ENCODE results near the gene RTL1.

DNA sequence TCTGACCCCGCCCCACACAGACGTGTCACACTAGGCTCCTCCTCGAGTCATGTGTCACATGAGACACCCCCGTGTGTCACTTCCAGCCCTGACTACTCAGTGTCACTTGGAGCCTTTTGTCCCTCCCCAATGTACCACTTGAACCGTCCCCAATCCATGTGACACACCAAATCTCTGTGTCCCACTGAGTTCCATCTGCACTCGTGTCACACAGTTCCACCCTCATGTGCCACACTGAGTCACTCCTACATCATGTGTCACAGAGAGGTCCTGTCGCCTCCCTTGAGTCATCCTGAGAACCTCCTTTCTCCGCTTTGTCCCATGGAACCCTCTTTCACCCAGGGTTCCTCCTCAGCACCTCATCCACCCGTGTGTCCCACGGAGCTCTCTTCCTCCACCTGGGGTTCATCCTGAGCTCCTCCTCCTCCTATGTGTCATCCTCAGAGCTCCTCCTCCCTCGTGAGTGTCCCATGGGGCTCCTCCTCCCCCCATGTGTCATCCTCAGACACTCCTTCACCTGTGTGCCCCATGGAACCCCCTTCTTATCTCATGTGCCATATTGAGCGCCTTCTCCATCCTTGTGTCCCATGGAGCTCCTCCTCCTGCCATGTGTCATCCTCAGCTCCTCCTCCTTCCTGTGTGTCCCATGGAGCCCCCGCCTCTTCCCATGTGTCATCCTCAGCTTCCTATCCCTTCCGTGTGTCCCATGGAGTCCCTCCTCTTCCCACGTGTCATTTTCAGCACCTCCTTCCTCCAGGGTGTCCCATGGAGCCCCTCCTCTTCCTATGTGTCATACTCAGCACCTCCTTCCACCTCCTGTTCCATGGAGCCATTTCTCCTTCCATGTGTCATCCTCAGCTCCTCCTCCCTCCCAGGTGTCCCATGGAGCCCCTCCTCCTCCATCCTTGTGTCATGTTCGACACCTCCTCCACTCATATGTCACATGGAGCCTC lies 32.0 kb downstream of the RTL1 start:
- TF ChIP-seq, protein P1, sequence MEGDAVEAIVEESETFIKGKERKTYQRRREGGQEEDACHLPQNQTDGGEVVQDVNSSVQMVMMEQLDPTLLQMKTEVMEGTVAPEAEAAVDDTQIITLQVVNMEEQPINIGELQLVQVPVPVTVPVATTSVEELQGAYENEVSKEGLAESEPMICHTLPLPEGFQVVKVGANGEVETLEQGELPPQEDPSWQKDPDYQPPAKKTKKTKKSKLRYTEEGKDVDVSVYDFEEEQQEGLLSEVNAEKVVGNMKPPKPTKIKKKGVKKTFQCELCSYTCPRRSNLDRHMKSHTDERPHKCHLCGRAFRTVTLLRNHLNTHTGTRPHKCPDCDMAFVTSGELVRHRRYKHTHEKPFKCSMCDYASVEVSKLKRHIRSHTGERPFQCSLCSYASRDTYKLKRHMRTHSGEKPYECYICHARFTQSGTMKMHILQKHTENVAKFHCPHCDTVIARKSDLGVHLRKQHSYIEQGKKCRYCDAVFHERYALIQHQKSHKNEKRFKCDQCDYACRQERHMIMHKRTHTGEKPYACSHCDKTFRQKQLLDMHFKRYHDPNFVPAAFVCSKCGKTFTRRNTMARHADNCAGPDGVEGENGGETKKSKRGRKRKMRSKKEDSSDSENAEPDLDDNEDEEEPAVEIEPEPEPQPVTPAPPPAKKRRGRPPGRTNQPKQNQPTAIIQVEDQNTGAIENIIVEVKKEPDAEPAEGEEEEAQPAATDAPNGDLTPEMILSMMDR (IDR thresholded peaks at IDR 0.05) = no peak
- no peak for TF ChIP-seq POLR2A (IDR thresholded peaks at IDR 0.05)

All from Peyer's patch (tissue), 4 donors.